Calu3 (cell line): ENCODE data around the gene P2RX2. TPM values are rescaled to one million over a fixed set of nuclear protein-coding genes. Genes with fewer than 3 reads are reported as not detected.

Experiments used
- BruUV-seq: library from RNA; stranded (reverse); fragments of 400-500 nt; replicated peaks from 2 replicates; lab custom pipeline; 2021; lab: Mats Ljungman, UMichigan
- CTCF ChIA-PET: fragments of 300-600 bp; sonication (Branson Sonifier 250); formaldehyde crosslinking; loops from one replicate; lab custom pipeline; 2022; ENCODE audit warnings: antibody characterized with exemption; lab: Charles Lee
- DNase-seq: peaks from one replicate; pipeline ENCODE4 v3.0.0; 2022
- H3K27ac Mint-ChIP-seq: one replicate; pipeline ENCODE4 v1.8.0; 2022; ENCODE audit warnings: mixed read lengths; ENCODE audit not compliant: unreplicated experiment
- H3K27me3 Mint-ChIP-seq: one replicate; pipeline ENCODE4 v1.8.0; 2022; ENCODE audit warnings: mixed read lengths; ENCODE audit not compliant: unreplicated experiment
- H3K36me3 Mint-ChIP-seq: one replicate; pipeline ENCODE4 v1.8.0; 2022; ENCODE audit warnings: mild to moderate bottlenecking, moderate library complexity, mixed read lengths; ENCODE audit not compliant: insufficient read depth, unreplicated experiment
- H3K4me1 Mint-ChIP-seq: one replicate; pipeline ENCODE4 v1.8.0; 2022; ENCODE audit warnings: mild to moderate bottlenecking, low read depth, mixed read lengths; ENCODE audit not compliant: unreplicated experiment
- H3K4me3 Mint-ChIP-seq: one replicate; pipeline ENCODE4 v1.8.0; 2022; ENCODE audit warnings: mild to moderate bottlenecking, low read depth, moderate library complexity, mixed read lengths; ENCODE audit not compliant: unreplicated experiment
- H3K9me3 Mint-ChIP-seq: one replicate; pipeline ENCODE4 v1.8.0; 2022; ENCODE audit warnings: low read depth, mixed read lengths; ENCODE audit not compliant: unreplicated experiment
- intact Hi-C: fragments of 100-400 bp; cut with micrococcal nuclease; formaldehyde crosslinking; loops from one replicate; pipeline ENCODE4 v1.10.0; 2022; ENCODE audit not compliant: unreplicated experiment
- microRNA-seq: library from miRNA; unstranded; fragments of <30 nt; microRNA quantifications from one replicate; pipeline ENCODE4 v1.2.0, GENCODE V29; 2022
- total RNA-seq: library from RNA; stranded (reverse); gene quantifications from 2 replicates; pipeline ENCODE4 v1.2.3, GENCODE V29; 2022
- TF ChIP-seq, protein P1 (sequence below): fragments of 200-600 bp; IDR thresholded peaks from one replicate; pipeline ENCODE4 v1.8.0; 2022; ENCODE audit warnings: antibody characterized with exemption; ENCODE audit not compliant: unreplicated experiment

The P2RX2 gene
- total RNA-seq, 1 experiment from 2014 or later = not detected

- Mint-ChIP-seq H3K9me3 (no peaks in the 10 kb centered on the region), H3K4me3 (no peak overlapping the region), H3K4me1 (no peaks in the 10 kb centered on the region), H3K27me3 (no peaks in the 10 kb centered on the region), H3K27ac (no peak overlapping the region), H3K36me3 (peaks cover 30% of the 10 kb centered on the region)
- intact Hi-C loops = no loop called here
- BruUV-seq = no TSS peak
- DNase-seq = no peak
- TF ChIP-seq, protein P1, sequence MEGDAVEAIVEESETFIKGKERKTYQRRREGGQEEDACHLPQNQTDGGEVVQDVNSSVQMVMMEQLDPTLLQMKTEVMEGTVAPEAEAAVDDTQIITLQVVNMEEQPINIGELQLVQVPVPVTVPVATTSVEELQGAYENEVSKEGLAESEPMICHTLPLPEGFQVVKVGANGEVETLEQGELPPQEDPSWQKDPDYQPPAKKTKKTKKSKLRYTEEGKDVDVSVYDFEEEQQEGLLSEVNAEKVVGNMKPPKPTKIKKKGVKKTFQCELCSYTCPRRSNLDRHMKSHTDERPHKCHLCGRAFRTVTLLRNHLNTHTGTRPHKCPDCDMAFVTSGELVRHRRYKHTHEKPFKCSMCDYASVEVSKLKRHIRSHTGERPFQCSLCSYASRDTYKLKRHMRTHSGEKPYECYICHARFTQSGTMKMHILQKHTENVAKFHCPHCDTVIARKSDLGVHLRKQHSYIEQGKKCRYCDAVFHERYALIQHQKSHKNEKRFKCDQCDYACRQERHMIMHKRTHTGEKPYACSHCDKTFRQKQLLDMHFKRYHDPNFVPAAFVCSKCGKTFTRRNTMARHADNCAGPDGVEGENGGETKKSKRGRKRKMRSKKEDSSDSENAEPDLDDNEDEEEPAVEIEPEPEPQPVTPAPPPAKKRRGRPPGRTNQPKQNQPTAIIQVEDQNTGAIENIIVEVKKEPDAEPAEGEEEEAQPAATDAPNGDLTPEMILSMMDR = no peak
- CTCF ChIA-PET = no interaction called here
Observed at GRCh38 chr12:132665149-132665491, 46.5 kb downstream of the P2RX2 start.

GRCh38 chr12:132665794-132666193, 47.2 kb downstream of the P2RX2 start:
- H3K27me3 Mint-ChIP-seq = no peaks in the 10 kb centered on the region
- H3K36me3 Mint-ChIP-seq = peaks cover 34% of the 10 kb centered on the region
- BruUV-seq = no TSS peak
- no peak overlapping the region for H3K4me3 Mint-ChIP-seq
- no peaks in the 10 kb centered on the region for H3K4me1 Mint-ChIP-seq
- no peak overlapping the region for H3K27ac Mint-ChIP-seq
- intact Hi-C loops = no loop called here
- TF ChIP-seq, protein P1 = no peak
- DNase-seq = no peak
- CTCF ChIA-PET = no interaction called here
- H3K9me3 Mint-ChIP-seq = no peaks in the 10 kb centered on the region

GRCh38 chr12:132668191-132669088, 49.9 kb downstream of the P2RX2 start:
- H3K36me3 Mint-ChIP-seq = peaks cover 48% of the 10 kb centered on the region
- no peaks in the 10 kb centered on the region for H3K4me1 Mint-ChIP-seq
- TF ChIP-seq, protein P1 = no peak
- H3K4me3 Mint-ChIP-seq = no peak overlapping the region
- BruUV-seq = no TSS peak
- DNase-seq = no peak
- no peak overlapping the region for H3K27ac Mint-ChIP-seq
- CTCF ChIA-PET = no interaction called here
- no peaks in the 10 kb centered on the region for H3K9me3 Mint-ChIP-seq
- no peaks in the 10 kb centered on the region for H3K27me3 Mint-ChIP-seq
- intact Hi-C loops = no loop called here

- H3K4me1 Mint-ChIP-seq = no peaks in the 10 kb centered on the region
- intact Hi-C loops = no loop called here
- no peak for DNase-seq
- H3K9me3 Mint-ChIP-seq = no peaks in the 10 kb centered on the region
- no peaks in the 10 kb centered on the region for H3K27me3 Mint-ChIP-seq
- TF ChIP-seq, protein P1 = no peak
- no TSS peak for BruUV-seq
- peaks cover 54% of the 10 kb centered on the region for H3K36me3 Mint-ChIP-seq
- no peak overlapping the region for H3K27ac Mint-ChIP-seq
- H3K4me3 Mint-ChIP-seq = no peak overlapping the region
- CTCF ChIA-PET = no interaction called here
Observed at GRCh38 chr12:132669166-132669879, 50.7 kb downstream of the P2RX2 start.

Small RNA genes within 50 kb of the gene (microRNA-seq; reads per million reads assigned to microRNA genes)
- 6.0 reads per million, percentile 20 among the genes with 10 or more reads in this experiment for gene MIR6763

Other genes with a start within 250 kb of the P2RX2 start
- gene FBRSL1, start 128.6 kb upstream of the P2RX2 start, total RNA-seq = 118 and 119 TPM in 2 replicates
- gene LRCOL1, start 8.2 kb upstream of the P2RX2 start, total RNA-seq = not detected in 2 replicates
- gene POLE, start 68.6 kb downstream of the P2RX2 start, total RNA-seq = 179 and 200 TPM in 2 replicates
- gene PXMP2, start 68.8 kb downstream of the P2RX2 start, total RNA-seq = 41.9 and 45.0 TPM in 2 replicates
- gene PGAM5, start 92.1 kb downstream of the P2RX2 start, total RNA-seq = 100 and 101 TPM in 2 replicates
- gene ANKLE2, start 143.1 kb downstream of the P2RX2 start, total RNA-seq = 175 and 190 TPM in 2 replicates
- 116 and 117 TPM in 2 replicates for gene GOLGA3, start 210.1 kb downstream of the P2RX2 start, total RNA-seq